ENCODE data around the gene OR13J1.
"Not testable (repeated sequence)": the region's sequence is repeated elsewhere in the genome, so short reads cannot be mapped to it uniquely, and the experiment has no call there.

OR13J1 gene

GRCh38 chr9:35905051-35905781 is 35.0 kb upstream of the OR13J1 start:
- DNase-seq (ENCODE audit: low spot score) = no peak

GRCh38 chr9:35904338-35904737 is 34.1 kb upstream of the OR13J1 start:
- DNase-seq (ENCODE audit: low spot score) = no peak

GRCh38 chr9:35903049-35903448 is 32.8 kb upstream of the OR13J1 start:
- peak; percentile 70 for DNase-seq (ENCODE audit: low spot score)

- no peak for DNase-seq (ENCODE audit: low spot score)
Measured at GRCh38 chr9:35899021-35899420, 28.8 kb upstream of the OR13J1 start.

GRCh38 chr9:35898337-35898736 is 28.1 kb upstream of the OR13J1 start:
- DNase-seq (ENCODE audit: low spot score) = no peak

- DNase-seq (ENCODE audit: low spot score) = not testable (repeated sequence)
Measured at GRCh38 chr9:35897376-35898099, 27.3 kb upstream of the OR13J1 start.

GRCh38 chr9:35896570-35896969 is 26.4 kb upstream of the OR13J1 start:
- no peak for DNase-seq (ENCODE audit: low spot score)

GRCh38 chr9:35892051-35892450 is 21.9 kb upstream of the OR13J1 start:
- no peak for DNase-seq (ENCODE audit: low spot score)

- no peak for DNase-seq (ENCODE audit: low spot score)
Measured at GRCh38 chr9:35891646-35892045, 21.4 kb upstream of the OR13J1 start.

- not testable (repeated sequence) for DNase-seq (ENCODE audit: low spot score)
Measured at GRCh38 chr9:35884908-35885307, 14.7 kb upstream of the OR13J1 start.

GRCh38 chr9:35882996-35883395 is 12.8 kb upstream of the OR13J1 start:
- no peak for DNase-seq (ENCODE audit: low spot score)

- peak; percentile 75 for DNase-seq (ENCODE audit: low spot score)
Measured at GRCh38 chr9:35882263-35882848, 12.2 kb upstream of the OR13J1 start.

- no peak for DNase-seq (ENCODE audit: low spot score)
Measured at GRCh38 chr9:35872505-35872904, 2.3 kb upstream of the OR13J1 start.

GRCh38 chr9:35871545-35871944 is 1.3 kb upstream of the OR13J1 start:
- no peak for DNase-seq (ENCODE audit: low spot score)

- no peak for DNase-seq (ENCODE audit: low spot score)
Measured at GRCh38 chr9:35869621-35870216, 482 bp downstream of the OR13J1 start.

- no peak for DNase-seq (ENCODE audit: low spot score)
Measured at GRCh38 chr9:35868933-35869332, 1.3 kb downstream of the OR13J1 start.

- DNase-seq (ENCODE audit: low spot score) = no peak
Measured at GRCh38 chr9:35867538-35867937, 2.7 kb downstream of the OR13J1 start.

- no peak for DNase-seq (ENCODE audit: low spot score)
Measured at GRCh38 chr9:35864695-35865255, 5.4 kb downstream of the OR13J1 start.

- DNase-seq (ENCODE audit: low spot score) = no peak
Measured at GRCh38 chr9:35863583-35863982, 6.6 kb downstream of the OR13J1 start.

GRCh38 chr9:35862328-35862727 is 7.9 kb downstream of the OR13J1 start:
- DNase-seq (ENCODE audit: low spot score) = no peak

- no peak for DNase-seq (ENCODE audit: low spot score)
Measured at GRCh38 chr9:35861161-35861897, 8.9 kb downstream of the OR13J1 start.

GRCh38 chr9:35859990-35860339 is 10.2 kb downstream of the OR13J1 start:
- no peak for DNase-seq (ENCODE audit: low spot score)

Measured in CD4-positive, alpha-beta T cell treated with Interleukin-15 for 4 hours (primary cell).